Endothelial cell of umbilical vein (primary cell): ENCODE results near the gene DPP10.

Experiments used
- EZH2 ChIP-seq: IDR thresholded peaks from 2 replicates; pipeline ENCODE4 v1.6.1; 2012; ENCODE audit warnings: borderline replicate concordance, low read depth, mild to moderate bottlenecking, moderate library complexity, low read length, inconsistent platforms; ENCODE audit not compliant: severe bottlenecking
- GATA2 ChIP-seq: IDR thresholded peaks from 2 replicates; pipeline ENCODE4 v1.7.0; 2011; ENCODE audit warnings: low read depth, mild to moderate bottlenecking, moderate library complexity, mixed read lengths, low read length; ENCODE audit not compliant: insufficient read length, insufficient read depth
- MYC ChIP-seq: IDR thresholded peaks from one replicate; pipeline ENCODE4 v1.6.1; 2011; ENCODE audit warnings: mild to moderate bottlenecking, low read depth, low read length
- POLR2A ChIP-seq: IDR thresholded peaks from 2 replicates; pipeline ENCODE4 v1.6.1; 2012; ENCODE audit warnings: low read depth, mild to moderate bottlenecking, control low read depth, low read length
- POLR2AphosphoS5 ChIP-seq: IDR thresholded peaks from 2 replicates; pipeline ENCODE4 v1.6.1; 2012; ENCODE audit warnings: low read depth, mild to moderate bottlenecking, control low read depth, low read length, moderate library complexity; ENCODE audit not compliant: insufficient read depth
- TF ChIP-seq, protein P1 (sequence below), 2 donors: IDR thresholded peaks; 1 replicate in 1 of 2; 2 replicates in 1 of 2; pipeline ENCODE4 v1.5.1; 2011; ENCODE audit warnings: low read length in 2 of 2, mild to moderate bottlenecking in 2 of 2, moderate library complexity in 2 of 2, control low read depth in 1 of 2, inconsistent platforms in 1 of 2, low read depth in 1 of 2; ENCODE audit not compliant: insufficient read depth in 1 of 2; ENCODE audit errors: extremely low read depth in 1 of 2
- TF ChIP-seq, protein P2 (sequence below): IDR thresholded peaks from 2 replicates; pipeline ENCODE4 v1.6.1; 2011; ENCODE audit not compliant: insufficient read depth, insufficient read length

DNA sequence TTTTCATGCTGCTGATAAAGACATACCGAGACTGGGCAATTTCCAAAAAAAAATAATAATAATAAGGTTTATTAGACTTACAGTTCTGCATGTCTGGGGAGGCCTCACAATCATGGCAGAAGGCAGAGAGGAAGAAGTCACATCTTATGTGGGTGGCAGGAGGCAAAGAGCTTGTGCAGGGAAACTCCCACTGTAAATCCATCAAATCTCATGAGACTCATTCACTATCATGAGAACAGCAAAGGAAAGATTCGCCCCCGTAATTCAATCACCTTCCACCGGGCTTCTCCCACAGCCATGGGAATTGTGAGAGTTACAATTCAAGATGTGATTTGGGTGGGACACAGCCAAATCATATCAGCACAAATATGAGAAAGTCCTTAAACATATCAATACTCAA is 1314.8 kb downstream of the DPP10 start:
- TF ChIP-seq EZH2: no peak
- no peak for TF ChIP-seq POLR2AphosphoS5
- TF ChIP-seq, protein P1, sequence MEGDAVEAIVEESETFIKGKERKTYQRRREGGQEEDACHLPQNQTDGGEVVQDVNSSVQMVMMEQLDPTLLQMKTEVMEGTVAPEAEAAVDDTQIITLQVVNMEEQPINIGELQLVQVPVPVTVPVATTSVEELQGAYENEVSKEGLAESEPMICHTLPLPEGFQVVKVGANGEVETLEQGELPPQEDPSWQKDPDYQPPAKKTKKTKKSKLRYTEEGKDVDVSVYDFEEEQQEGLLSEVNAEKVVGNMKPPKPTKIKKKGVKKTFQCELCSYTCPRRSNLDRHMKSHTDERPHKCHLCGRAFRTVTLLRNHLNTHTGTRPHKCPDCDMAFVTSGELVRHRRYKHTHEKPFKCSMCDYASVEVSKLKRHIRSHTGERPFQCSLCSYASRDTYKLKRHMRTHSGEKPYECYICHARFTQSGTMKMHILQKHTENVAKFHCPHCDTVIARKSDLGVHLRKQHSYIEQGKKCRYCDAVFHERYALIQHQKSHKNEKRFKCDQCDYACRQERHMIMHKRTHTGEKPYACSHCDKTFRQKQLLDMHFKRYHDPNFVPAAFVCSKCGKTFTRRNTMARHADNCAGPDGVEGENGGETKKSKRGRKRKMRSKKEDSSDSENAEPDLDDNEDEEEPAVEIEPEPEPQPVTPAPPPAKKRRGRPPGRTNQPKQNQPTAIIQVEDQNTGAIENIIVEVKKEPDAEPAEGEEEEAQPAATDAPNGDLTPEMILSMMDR (IDR thresholded peaks at IDR 0.05; ENCODE audit: extremely low read depth in 1 of 2, insufficient read depth in 1 of 2, low read depth in 1 of 2, low read length in 2 of 2): no peak
- TF ChIP-seq GATA2: no peak
- TF ChIP-seq MYC: no peak
- TF ChIP-seq, protein P2, sequence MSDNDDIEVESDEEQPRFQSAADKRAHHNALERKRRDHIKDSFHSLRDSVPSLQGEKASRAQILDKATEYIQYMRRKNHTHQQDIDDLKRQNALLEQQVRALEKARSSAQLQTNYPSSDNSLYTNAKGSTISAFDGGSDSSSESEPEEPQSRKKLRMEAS: no peak
- TF ChIP-seq POLR2A: no peak
